B cell (primary cell): Measurements from ENCODE around the gene CEP250. TPM values are rescaled to one million over a fixed set of nuclear protein-coding genes. Genes with fewer than 3 reads are reported as not detected.

Source experiments
- ATAC-seq: fragments of 200-7000 bp; cut with Tn5 transposase; one replicate; pipeline ENCODE4 v1.10.0; 2021; ENCODE audit warnings: low read depth, mild to moderate bottlenecking, moderate number of reproducible peaks, moderate library complexity
- CTCF ChIA-PET: fragments of 350-600 bp; sonication (Branson Sonifier 250); formaldehyde crosslinking; loops from one replicate; lab custom pipeline; 2021; ENCODE audit warnings: antibody characterized with exemption, inconsistent platforms; lab: Charles Lee
- POLR2A ChIA-PET: fragments of 350-600 bp; sonication (Branson Sonifier 250); formaldehyde crosslinking; loops from one replicate; lab custom pipeline; 2021; ENCODE audit warnings: antibody characterized with exemption; lab: Charles Lee
- DNase-seq: peaks from one replicate; pipeline ENCODE4 v3.0.0; 2013
- H2AFZ ChIP-seq: 2 replicates; pipeline ENCODE4 v1.6.1; 2012; ENCODE audit warnings: mild to moderate bottlenecking, low read depth, low read length; ENCODE audit not compliant: insufficient read depth, poor library complexity, severe bottlenecking
- H3K27ac ChIP-seq, 2 donors: 1 replicate in 1 of 2; 2 replicates in 1 of 2; pipeline ENCODE4 v1.5.1; 2012 to 2013; ENCODE audit warnings: low read length in 2 of 2, mild to moderate bottlenecking in 2 of 2, moderate library complexity in 1 of 2
- H3K27me3 ChIP-seq, 4 experiments: fragments of 200-600 bp in 1 of 4; sonication (generic) in 1 of 4; replicated peaks in 1 of 4; 1 replicate in 2 of 4; 2 replicates in 2 of 4; pipeline versions ENCODE4 v1.6.1 to v1.7.0; 2013 to 2016; ENCODE audit warnings: low read length in 3 of 4, mild to moderate bottlenecking in 2 of 4, mixed read lengths in 1 of 4, moderate library complexity in 1 of 4; ENCODE audit not compliant: insufficient read depth in 4 of 4, control insufficient read depth in 3 of 4; ENCODE audit errors: control extremely low read depth in 1 of 4
- H3K36me3 ChIP-seq, 2 experiments: replicated peaks in 1 of 2; 1 replicate in 1 of 2; 2 replicates in 1 of 2; pipeline versions ENCODE4 v1.6.1 to v1.7.1; 2013; ENCODE audit warnings: low read length in 1 of 2; ENCODE audit not compliant: insufficient read depth in 2 of 2, control insufficient read depth in 1 of 2; ENCODE audit errors: control extremely low read depth in 1 of 2, extremely low read depth in 1 of 2
- H3K4me1 ChIP-seq, 2 donors: fragments of 200-600 bp in 1 of 2; sonication (generic) in 1 of 2; 1 replicate in 1 of 2; 2 replicates in 1 of 2; pipeline versions ENCODE4 v1.5.1 to v1.6.1; 2013 to 2017; ENCODE audit warnings: low read length in 2 of 2; ENCODE audit not compliant: control insufficient read depth in 2 of 2, insufficient read depth in 2 of 2
- H3K4me2 ChIP-seq: replicated peaks from 2 replicates; pipeline ENCODE3; 2012; ENCODE audit warnings: mild to moderate bottlenecking, low read depth, low read length; ENCODE audit not compliant: poor library complexity, severe bottlenecking
- H3K4me3 ChIP-seq, 5 experiments: fragments of 200-600 bp in 1 of 5; sonication (generic) in 1 of 5; 1 replicate in 3 of 5; 2 replicates in 2 of 5; pipeline versions ENCODE4 v1.5.1 to v1.7.0; 2011 to 2016; ENCODE audit warnings: low read length in 4 of 5, mild to moderate bottlenecking in 4 of 5, low read depth in 2 of 5, control low read depth in 1 of 5, moderate library complexity in 1 of 5; ENCODE audit not compliant: insufficient read depth in 1 of 5; ENCODE audit errors: control extremely low read depth in 1 of 5, extremely low read depth in 1 of 5
- H3K79me2 ChIP-seq: fragments of 200-600 bp; sonication (generic); one replicate; pipeline ENCODE4 v1.6.0; 2016; ENCODE audit warnings: low read length; ENCODE audit not compliant: control insufficient read depth, insufficient read depth
- H3K9ac ChIP-seq: fragments of 200-600 bp; sonication (generic); 2 replicates; pipeline ENCODE4 v1.6.1; 2017; ENCODE audit warnings: mild to moderate bottlenecking, low read length, moderate library complexity
- H3K9me3 ChIP-seq, 3 donors: one replicate each; pipeline versions ENCODE4 v1.6.1 to v1.7.1; 2013; ENCODE audit warnings: low read length in 2 of 3; ENCODE audit not compliant: control insufficient read depth in 2 of 3, insufficient read depth in 1 of 3; ENCODE audit errors: control extremely low read depth in 1 of 3
- H4K20me1 ChIP-seq: 2 replicates; pipeline ENCODE4 v1.6.0; 2012; ENCODE audit warnings: mild to moderate bottlenecking, low read length; ENCODE audit not compliant: insufficient read depth, control insufficient read depth, poor library complexity, severe bottlenecking
- H3K27ac Mint-ChIP-seq: one replicate; pipeline ENCODE4 v1.8.0; 2021; ENCODE audit warnings: mixed read lengths
- H3K27me3 Mint-ChIP-seq: one replicate; pipeline ENCODE4 v1.8.0; 2021; ENCODE audit warnings: mixed read lengths
- H3K4me1 Mint-ChIP-seq: one replicate; pipeline ENCODE4 v1.8.0; 2021; ENCODE audit warnings: mixed read lengths
- H3K4me3 Mint-ChIP-seq: one replicate; pipeline ENCODE4 v1.8.0; 2021; ENCODE audit warnings: mixed read lengths
- H3K9me3 Mint-ChIP-seq: one replicate; pipeline ENCODE4 v1.8.0; 2022; ENCODE audit warnings: mixed read lengths; ENCODE audit not compliant: insufficient read depth
- EZH2 ChIP-seq: IDR thresholded peaks from 2 replicates; pipeline ENCODE4 v1.6.1; 2012; ENCODE audit warnings: borderline replicate concordance, low read depth, mild to moderate bottlenecking, moderate library complexity, low read length; ENCODE audit not compliant: insufficient read depth, poor library complexity, severe bottlenecking
- WGBS: methylation state at CpG from one replicate; pipeline ENCODE4 v1.1.5; 2013; ENCODE audit warnings: missing lambda C conversion rate; ENCODE audit not compliant: insufficient coverage; 5-methylcytosine and 5-hydroxymethylcytosine counted together
- intact Hi-C: fragments of 100-400 bp; cut with micrococcal nuclease; formaldehyde crosslinking; loops from one replicate; pipeline ENCODE4 v1.10.0; 2022
- polyA plus RNA-seq: library from polyadenylated mRNA; depleted of rRNA; stranded (reverse); fragments of >200 nt; gene quantifications from 2 replicates; pipeline ENCODE4 v1.2.3, GENCODE V29; 2012
- total RNA-seq, 2 donors: library from RNA; stranded (reverse); fragments of 120-200 nt in 1 of 2; gene quantifications; 1 replicate in 1 of 2; 2 replicates in 1 of 2; pipeline versions ENCODE4 v1.2.3 to v1.2.4, GENCODE V29; 2013 to 2022
- TF ChIP-seq, protein P1 (sequence below): fragments of 200-600 bp; IDR thresholded peaks from one replicate; pipeline ENCODE4 v1.8.0; 2022; ENCODE audit warnings: antibody characterized with exemption, mild to moderate bottlenecking

CEP250 gene
- total and polyA plus RNA-seq, 2 donors (not counting 1 experiment from before 2014, with no cell fraction given): 14.6 to 78.5 TPM

DNA sequence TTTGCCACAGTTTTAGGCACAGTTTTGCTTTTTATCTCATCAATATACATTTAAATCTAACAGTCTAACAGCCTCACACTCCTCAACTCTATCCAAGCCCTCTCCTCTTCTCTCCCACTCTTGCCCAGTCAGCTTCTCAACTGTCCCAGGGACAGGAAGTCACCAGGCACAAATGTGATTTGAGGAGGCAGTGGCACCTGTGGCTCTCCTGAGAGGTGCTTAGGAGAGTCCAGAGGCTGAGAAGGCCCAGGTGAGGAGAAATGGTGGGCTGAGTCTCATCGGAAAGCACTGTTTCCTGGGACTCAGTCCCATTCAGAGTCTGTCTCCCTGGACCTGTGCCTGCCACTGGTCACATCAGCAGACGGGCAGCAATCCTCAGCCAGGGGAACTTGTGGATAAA, 22.1 kb upstream of the CEP250 start:
- H3K4me3 Mint-ChIP-seq: no peak overlapping the region
- Histone ChIP-seq H3K4me3 (no peak overlapping the region), H3K27me3 (peaks cover 0 to 2% (median 0%) of the 10 kb centered on the region in 4 experiments), H3K79me2 (no peaks in the 10 kb centered on the region), H3K4me2 (no peak overlapping the region), H3K4me1 (no peaks in the 10 kb centered on the region), H4K20me1 (no peaks in the 10 kb centered on the region), H3K9ac (no peak overlapping the region), H3K27ac (no peak overlapping the region), H2AFZ (no peak overlapping the region), H3K36me3 (no peaks in the 10 kb centered on the region), H3K9me3 (no peaks in the 10 kb centered on the region)
- H3K9me3 Mint-ChIP-seq: no peaks in the 10 kb centered on the region
- no peak overlapping the region for H3K27ac Mint-ChIP-seq
- DNase-seq (no peak), ATAC-seq (no peak)
- WGBS: 90% methylated on average over 2 of the region's 2 CpGs
- no peaks in the 10 kb centered on the region for H3K4me1 Mint-ChIP-seq
- ChIA-PET POLR2A (no interaction called here), CTCF (no interaction called here)
- TF ChIP-seq, protein P1, sequence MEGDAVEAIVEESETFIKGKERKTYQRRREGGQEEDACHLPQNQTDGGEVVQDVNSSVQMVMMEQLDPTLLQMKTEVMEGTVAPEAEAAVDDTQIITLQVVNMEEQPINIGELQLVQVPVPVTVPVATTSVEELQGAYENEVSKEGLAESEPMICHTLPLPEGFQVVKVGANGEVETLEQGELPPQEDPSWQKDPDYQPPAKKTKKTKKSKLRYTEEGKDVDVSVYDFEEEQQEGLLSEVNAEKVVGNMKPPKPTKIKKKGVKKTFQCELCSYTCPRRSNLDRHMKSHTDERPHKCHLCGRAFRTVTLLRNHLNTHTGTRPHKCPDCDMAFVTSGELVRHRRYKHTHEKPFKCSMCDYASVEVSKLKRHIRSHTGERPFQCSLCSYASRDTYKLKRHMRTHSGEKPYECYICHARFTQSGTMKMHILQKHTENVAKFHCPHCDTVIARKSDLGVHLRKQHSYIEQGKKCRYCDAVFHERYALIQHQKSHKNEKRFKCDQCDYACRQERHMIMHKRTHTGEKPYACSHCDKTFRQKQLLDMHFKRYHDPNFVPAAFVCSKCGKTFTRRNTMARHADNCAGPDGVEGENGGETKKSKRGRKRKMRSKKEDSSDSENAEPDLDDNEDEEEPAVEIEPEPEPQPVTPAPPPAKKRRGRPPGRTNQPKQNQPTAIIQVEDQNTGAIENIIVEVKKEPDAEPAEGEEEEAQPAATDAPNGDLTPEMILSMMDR: no peak
- TF ChIP-seq EZH2: no peak
- intact Hi-C loops: no loop called here
- H3K27me3 Mint-ChIP-seq: peaks cover 3% of the 10 kb centered on the region

DNA sequence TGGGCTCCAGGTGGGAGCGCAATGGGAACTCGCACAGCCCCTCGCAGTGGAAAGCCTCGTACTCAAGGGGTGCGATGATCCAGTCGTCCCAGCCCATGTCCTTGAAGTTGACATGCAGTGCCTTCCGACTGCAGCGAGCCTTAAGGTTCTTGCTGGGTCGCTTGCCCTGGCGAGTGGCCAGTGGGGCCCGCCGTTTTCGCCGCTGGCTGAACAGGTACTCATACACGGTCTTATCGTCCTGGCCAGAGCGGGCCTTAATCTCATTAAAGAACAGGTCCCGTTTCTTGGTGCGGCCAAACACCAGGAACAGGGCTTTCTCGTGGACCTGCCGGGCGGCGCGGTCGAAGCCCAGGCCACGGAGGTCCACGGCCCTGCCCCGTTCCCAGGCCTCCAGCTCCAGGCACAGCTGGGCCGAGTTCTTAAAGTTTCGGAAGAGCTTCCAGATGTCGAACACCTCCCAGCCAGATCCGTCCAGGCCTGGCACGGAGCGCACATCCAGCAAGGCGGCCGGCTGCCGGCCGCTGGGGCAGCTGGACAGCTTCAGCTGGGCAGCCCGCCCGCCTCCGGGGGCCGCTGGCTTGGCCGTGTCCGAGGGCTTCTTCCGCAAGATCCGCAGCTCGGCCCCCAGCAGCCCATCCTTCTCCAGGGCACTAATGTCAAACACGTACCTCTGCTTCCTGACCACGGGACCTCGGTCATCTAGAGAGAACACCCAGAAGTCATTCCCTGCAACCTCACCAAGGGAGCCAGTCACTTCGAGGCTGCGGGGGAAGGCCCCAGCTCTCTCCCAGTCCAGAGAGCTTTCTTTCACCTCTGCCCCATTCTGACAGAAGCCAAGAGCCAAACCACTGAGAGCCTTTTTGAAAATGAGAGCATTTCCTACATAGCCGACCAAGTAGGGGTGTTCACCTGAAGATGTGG, 21.1 kb upstream of the CEP250 start:
- DNase-seq (no peak), ATAC-seq (no peak)
- H3K9me3 ChIP-seq: no peaks in the 10 kb centered on the region
- H3K4me2 ChIP-seq: no peak overlapping the region
- ChIA-PET CTCF (interaction anchor here (3.4 kb wide), 1 partner anchor 13 kb away, joined by 11 read pairs; no protein-coding TSS in a partner anchor), POLR2A (no interaction called here)
- no peaks in the 10 kb centered on the region for H3K4me1 Mint-ChIP-seq
- H3K27me3 Mint-ChIP-seq: no peaks in the 10 kb centered on the region
- no peak overlapping the region for H3K27ac ChIP-seq
- intact Hi-C loops: no loop called here
- no peak overlapping the region for H3K4me3 ChIP-seq
- H3K4me3 Mint-ChIP-seq: no peak overlapping the region
- H3K4me1 ChIP-seq: peaks cover 2 to 5% of the 10 kb centered on the region in 2 donors
- no peak for TF ChIP-seq EZH2
- TF ChIP-seq, protein P1: no peak
- no peaks in the 10 kb centered on the region for H3K36me3 ChIP-seq
- H3K27ac Mint-ChIP-seq: no peak overlapping the region
- no peak overlapping the region for H3K9ac ChIP-seq
- 94% methylated on average over 52 of the region's 53 CpGs for WGBS
- no peak overlapping the region for H2AFZ ChIP-seq
- no peaks in the 10 kb centered on the region for H3K9me3 Mint-ChIP-seq
- H3K79me2 ChIP-seq: no peaks in the 10 kb centered on the region
- H4K20me1 ChIP-seq: no peaks in the 10 kb centered on the region
- peaks cover 0 to 2% (median 0%) of the 10 kb centered on the region in 4 experiments for H3K27me3 ChIP-seq
